Stomach (tissue), 9 donors: ENCODE data around the gene EPC2. TPM values are rescaled to one million over a fixed set of nuclear protein-coding genes. Genes with fewer than 3 reads are reported as not detected.
"Not testable (repeated sequence)": the region's sequence is repeated elsewhere in the genome, so short reads cannot be mapped to it uniquely, and the experiment has no call there.

ENCODE experiments used
- DNase-seq, 2 donors: peaks; one replicate each; pipeline versions ENCODE4 v3.0.0 to v3.0.0-alpha.2; 2013 to 2019
- H3K27ac ChIP-seq, 5 donors: fragments of 200-600 bp in 4 of 5; sonication (generic) in 4 of 5; one replicate each; pipeline ENCODE4 v1.5.1; 2013 to 2019; ENCODE audit warnings: mild to moderate bottlenecking in 1 of 5, moderate library complexity in 1 of 5
- H3K27me3 ChIP-seq, 3 donors: fragments of 200-600 bp; sonication (generic); one replicate each; pipeline ENCODE4 v1.5.1; 2017 to 2019; ENCODE audit warnings: mixed run types in 1 of 3
- H3K36me3 ChIP-seq, 4 donors: fragments of 200-600 bp; sonication (generic); 1 replicate in 3 of 4; 2 replicates in 1 of 4; pipeline ENCODE4 v1.5.1; 2016 to 2019
- H3K4me1 ChIP-seq, 4 donors: fragments of 200-600 bp; sonication (generic); one replicate each; pipeline ENCODE4 v1.5.1; 2016 to 2019
- H3K4me3 ChIP-seq, 4 donors: fragments of 200-600 bp; sonication (generic) in 3 of 4; one replicate each; pipeline ENCODE4 v1.5.1; 2016 to 2019; ENCODE audit warnings: mild to moderate bottlenecking in 1 of 4
- H3K9me3 ChIP-seq, 4 donors: fragments of 200-600 bp; sonication (generic); one replicate each; pipeline ENCODE4 v1.5.1; 2016 to 2019
- EP300 ChIP-seq: sonication (generic); formaldehyde crosslinking; IDR thresholded peaks from one replicate; pipeline ENCODE4 v1.6.1; 2017; ENCODE audit warnings: antibody characterized with exemption
- POLR2A ChIP-seq, 4 donors: fragments of 450-650 bp; IDR thresholded peaks; one replicate each; pipeline ENCODE4 v1.6.1; 2016; ENCODE audit warnings: antibody characterized with exemption in 4 of 4, control low read depth in 2 of 4, mild to moderate bottlenecking in 1 of 4, moderate library complexity in 1 of 4
- POLR2AphosphoS5 ChIP-seq, 3 donors: sonication (generic); formaldehyde crosslinking; IDR thresholded peaks; one replicate each; pipeline ENCODE4 v1.6.1; 2016; ENCODE audit warnings: antibody characterized with exemption in 3 of 3
- WGBS, 5 donors: extraction: QIAGEN DNeasy Blood & Tissue Kit in 3 of 5; methylation state at CpG; one replicate each; pipeline versions ENCODE4 v1.1.5 to v1.1.7; 2013 to 2018; 5-methylcytosine and 5-hydroxymethylcytosine counted together
- intact Hi-C: fragments of 100-400 bp; cut with DNase I; formaldehyde crosslinking; loops from one replicate; pipeline ENCODE4 v1.15.1; 2023; ENCODE audit warnings: low total_unique reads
- polyA plus RNA-seq, 3 donors: library from polyadenylated mRNA; stranded (reverse); fragments of 200-250 nt; gene quantifications; one replicate each; pipeline ENCODE4 v1.2.3, GENCODE V29; 2013
- total RNA-seq, 5 donors: library from RNA; depleted of rRNA; stranded (reverse); fragments of >200 nt; gene quantifications; one replicate each; pipeline versions ENCODE4 v1.1.0 to v1.2.3, GENCODE V29; 2014 to 2016
- TF ChIP-seq, protein P1 (sequence below), 7 experiments: fragments of 450-650 bp in 4 of 7; fragments of 200-600 bp in 3 of 7; sonication (generic) in 3 of 7; IDR thresholded peaks; one replicate each; pipeline ENCODE4 v1.5.1; 2016 to 2019; ENCODE audit warnings: antibody characterized with exemption in 7 of 7, control low read depth in 2 of 7, mild to moderate bottlenecking in 1 of 7
- donor health status: healthy with polysubstance abuse.
- donor health status: Bipolar disorder and iron deficiency.
- donor health status: healthy.

The EPC2 gene
- total and polyA plus RNA-seq, 8 donors: 0.87 to 42.2 (median 13.5) TPM

- H3K27me3 ChIP-seq: no peaks in the 10 kb centered on the region
- H3K36me3 ChIP-seq: no peaks in the 10 kb centered on the region
- peak; percentile 41 to 90 for DNase-seq
- peaks cover 10 to 63% (median 38%) of the 10 kb centered on the region in 4 donors for H3K4me1 ChIP-seq
- peak overlapping the region; percentile 97 to 100 (median 99) for H3K27ac ChIP-seq
- peak overlapping the region; percentile 75 to 98 (median 94) for H3K4me3 ChIP-seq
- H3K9me3 ChIP-seq: no peaks in the 10 kb centered on the region
- WGBS, 5 donors: 0 to 1% (median 0%) methylated on average over 22 to 47 of the region's 47 CpGs
- TF ChIP-seq POLR2A (IDR thresholded peaks at IDR 0.05): peak in 1 of 4 donors; percentile 28
- TF ChIP-seq POLR2AphosphoS5 (IDR thresholded peaks at IDR 0.05): peak in 2 of 3 donors; percentile 7 to 49
- TF ChIP-seq, protein P1, sequence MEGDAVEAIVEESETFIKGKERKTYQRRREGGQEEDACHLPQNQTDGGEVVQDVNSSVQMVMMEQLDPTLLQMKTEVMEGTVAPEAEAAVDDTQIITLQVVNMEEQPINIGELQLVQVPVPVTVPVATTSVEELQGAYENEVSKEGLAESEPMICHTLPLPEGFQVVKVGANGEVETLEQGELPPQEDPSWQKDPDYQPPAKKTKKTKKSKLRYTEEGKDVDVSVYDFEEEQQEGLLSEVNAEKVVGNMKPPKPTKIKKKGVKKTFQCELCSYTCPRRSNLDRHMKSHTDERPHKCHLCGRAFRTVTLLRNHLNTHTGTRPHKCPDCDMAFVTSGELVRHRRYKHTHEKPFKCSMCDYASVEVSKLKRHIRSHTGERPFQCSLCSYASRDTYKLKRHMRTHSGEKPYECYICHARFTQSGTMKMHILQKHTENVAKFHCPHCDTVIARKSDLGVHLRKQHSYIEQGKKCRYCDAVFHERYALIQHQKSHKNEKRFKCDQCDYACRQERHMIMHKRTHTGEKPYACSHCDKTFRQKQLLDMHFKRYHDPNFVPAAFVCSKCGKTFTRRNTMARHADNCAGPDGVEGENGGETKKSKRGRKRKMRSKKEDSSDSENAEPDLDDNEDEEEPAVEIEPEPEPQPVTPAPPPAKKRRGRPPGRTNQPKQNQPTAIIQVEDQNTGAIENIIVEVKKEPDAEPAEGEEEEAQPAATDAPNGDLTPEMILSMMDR (IDR thresholded peaks at IDR 0.05): no peak
- no peak for TF ChIP-seq EP300
- intact Hi-C loops: no loop called here
Measured at GRCh38 chr2:148645539-148646230, 1.1 kb downstream of the EPC2 start.

- no peaks in the 10 kb centered on the region for H3K27me3 ChIP-seq
- peaks cover 15 to 68% (median 40%) of the 10 kb centered on the region in 4 donors for H3K4me1 ChIP-seq
- H3K27ac ChIP-seq: peak overlapping the region in 3 of 5 donors; percentile 98 to 100 (median 99)
- no peaks in the 10 kb centered on the region for H3K36me3 ChIP-seq
- no peak for DNase-seq
- peak overlapping the region; percentile 75 to 98 (median 94) for H3K4me3 ChIP-seq
- intact Hi-C loops: no loop called here
- no peaks in the 10 kb centered on the region for H3K9me3 ChIP-seq
- TF ChIP-seq, protein P1 (IDR thresholded peaks at IDR 0.05): no peak
- TF ChIP-seq POLR2AphosphoS5 (IDR thresholded peaks at IDR 0.05) (no peak), EP300 (no peak), POLR2A (IDR thresholded peaks at IDR 0.05) (no peak)
- 16 to 27% (median 22%) methylated on average over 4 of the region's 4 CpGs for WGBS, 5 donors
Measured at GRCh38 chr2:148646231-148646559, 1.6 kb downstream of the EPC2 start.

GRCh38 chr2:148647711-148648110 is 3.2 kb downstream of the EPC2 start:
- H3K9me3 ChIP-seq, H3K4me3 ChIP-seq, H3K27ac ChIP-seq, DNase-seq, H3K27me3 ChIP-seq, intact Hi-C loops, H3K36me3 ChIP-seq: not testable (repeated sequence)
- peaks cover 23 to 80% (median 46%) of the 10 kb centered on the region in 4 donors for H3K4me1 ChIP-seq
- WGBS, 5 donors: 95 to 97% (median 96%) methylated on average over 12 of the region's 12 CpGs

DNA sequence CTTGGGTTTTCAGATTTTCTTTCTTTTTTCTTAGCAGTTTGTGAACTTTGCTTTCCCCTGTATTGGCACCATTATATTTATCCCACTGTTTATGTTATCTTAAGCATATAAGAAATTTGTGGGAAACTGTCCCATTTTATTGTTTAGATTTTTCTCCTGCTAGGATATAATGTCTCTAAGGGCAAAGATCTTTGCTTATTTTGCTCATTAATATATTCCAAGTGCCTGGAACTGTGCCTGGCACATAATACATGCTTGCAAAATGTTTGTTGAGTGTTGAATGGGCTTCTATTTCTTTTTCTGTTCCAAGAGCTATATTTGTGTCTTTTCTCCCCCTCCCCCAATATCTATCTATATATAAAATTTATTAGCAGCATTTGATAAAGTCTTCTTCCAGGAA is 5.4 kb downstream of the EPC2 start:
- TF ChIP-seq POLR2A (IDR thresholded peaks at IDR 0.05) (no peak), EP300 (no peak), POLR2AphosphoS5 (IDR thresholded peaks at IDR 0.05) (no peak)
- TF ChIP-seq, protein P1 (IDR thresholded peaks at IDR 0.05): no peak
- intact Hi-C loops: no loop called here
- Histone ChIP-seq H3K4me1 (peaks cover 19 to 87% (median 48%) of the 10 kb centered on the region in 4 donors), H3K9me3 (no peaks in the 10 kb centered on the region), H3K4me3 (no peak overlapping the region), H3K36me3 (no peaks in the 10 kb centered on the region), H3K27me3 (no peaks in the 10 kb centered on the region), H3K27ac (no peak overlapping the region)
- no peak for DNase-seq

DNA sequence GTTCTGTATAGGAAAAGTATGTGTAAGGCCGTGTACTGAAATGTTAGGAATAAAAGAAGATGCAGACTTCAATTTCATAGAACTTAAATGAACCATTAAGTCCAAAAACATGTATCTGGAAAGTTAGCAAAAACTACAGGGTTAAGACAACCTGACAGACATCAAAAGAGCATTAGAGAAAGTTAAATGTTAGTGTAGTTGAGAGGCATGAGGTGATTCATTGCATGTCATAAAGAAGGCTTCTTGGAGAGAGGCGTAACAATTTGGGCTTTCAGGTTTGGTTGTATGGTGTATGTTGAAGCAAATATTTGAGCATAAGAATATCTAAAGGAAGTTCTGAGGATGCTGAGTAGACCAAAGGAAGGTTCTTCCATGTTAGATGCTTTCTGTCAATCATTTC is 6.3 kb downstream of the EPC2 start:
- Histone ChIP-seq H3K27ac (no peak overlapping the region), H3K36me3 (no peaks in the 10 kb centered on the region), H3K4me3 (no peak overlapping the region), H3K9me3 (no peaks in the 10 kb centered on the region), H3K4me1 (peaks cover 20 to 94% (median 52%) of the 10 kb centered on the region in 4 donors), H3K27me3 (no peaks in the 10 kb centered on the region)
- TF ChIP-seq EP300: no peak
- TF ChIP-seq, protein P1 (IDR thresholded peaks at IDR 0.05): no peak
- no peak for TF ChIP-seq POLR2A (IDR thresholded peaks at IDR 0.05)
- no peak for TF ChIP-seq POLR2AphosphoS5 (IDR thresholded peaks at IDR 0.05)
- WGBS, 5 donors: 64 to 72% (median 70%) methylated on average over 2 of the region's 2 CpGs
- DNase-seq: no peak
- intact Hi-C loops: no loop called here
